UCSD-AML1 (cell line): Measurements from ENCODE around the gene TPH1.
"Not testable (repeated sequence)": the region's sequence is repeated elsewhere in the genome, so short reads cannot be mapped to it uniquely, and the experiment has no call there.

Experiments used
- DNase-seq: peaks from one replicate; lab custom pipeline; 2025; ENCODE audit not compliant: unreplicated experiment; lab: John Stamatoyannopoulos, UW

The TPH1 gene

DNA sequence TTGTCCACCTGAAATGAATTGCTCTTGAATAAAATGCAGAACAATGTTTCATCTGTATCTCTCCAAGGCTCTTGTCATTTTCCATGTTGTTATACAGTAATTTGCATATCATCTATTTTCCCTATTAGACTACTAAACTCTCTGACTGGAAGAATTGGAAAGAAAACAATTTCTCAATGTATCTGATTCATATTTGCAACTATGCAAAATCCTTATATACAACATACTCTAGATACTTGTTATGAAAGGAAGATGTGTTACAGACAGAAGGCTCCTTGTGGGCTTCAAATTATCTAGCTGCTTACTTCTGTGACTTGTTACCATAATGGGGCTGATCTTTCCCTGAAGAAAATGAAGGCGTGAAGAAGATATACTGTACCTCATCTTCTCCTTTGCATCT lies 23.6 kb downstream of the TPH1 start:
- DNase-seq = no peak

DNA sequence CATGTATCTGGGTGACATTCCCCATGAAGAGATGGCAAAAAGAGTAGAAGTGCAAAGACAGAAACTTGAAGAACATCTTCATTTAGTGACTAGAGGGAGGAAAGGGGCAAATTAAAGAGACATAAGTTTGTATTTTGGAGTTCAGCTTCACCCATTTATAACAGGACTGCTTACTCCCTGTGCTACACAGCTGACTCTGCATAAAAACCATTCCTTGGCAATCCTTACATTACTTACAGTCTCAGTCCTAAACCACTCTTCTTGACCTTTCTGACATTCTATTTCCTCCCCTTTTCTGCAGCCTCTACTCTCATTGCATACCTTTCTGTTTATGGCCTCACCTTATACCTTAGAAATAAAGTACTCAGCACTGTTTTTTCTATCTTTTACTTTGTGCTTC lies 26.4 kb downstream of the TPH1 start:
- DNase-seq = no peak

DNA sequence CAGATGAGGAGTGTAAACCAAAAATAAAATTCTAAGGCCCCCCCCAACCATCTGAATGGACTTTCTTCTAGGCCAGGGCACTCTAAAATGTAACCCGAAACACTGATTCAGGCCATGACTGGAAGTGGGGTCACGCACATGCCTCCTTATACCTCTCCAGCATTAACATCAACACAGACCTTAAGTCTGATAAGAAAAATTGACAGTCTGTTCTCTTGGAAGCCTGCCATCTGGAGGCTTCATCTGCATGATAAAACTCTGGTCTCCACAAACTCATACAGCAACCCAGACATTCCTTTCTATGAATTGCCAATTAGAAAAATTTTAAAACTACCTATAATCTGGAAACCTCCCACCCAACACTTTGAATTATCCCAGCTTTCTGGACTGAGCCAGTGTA lies 29.3 kb downstream of the TPH1 start:
- DNase-seq = no peak

DNA sequence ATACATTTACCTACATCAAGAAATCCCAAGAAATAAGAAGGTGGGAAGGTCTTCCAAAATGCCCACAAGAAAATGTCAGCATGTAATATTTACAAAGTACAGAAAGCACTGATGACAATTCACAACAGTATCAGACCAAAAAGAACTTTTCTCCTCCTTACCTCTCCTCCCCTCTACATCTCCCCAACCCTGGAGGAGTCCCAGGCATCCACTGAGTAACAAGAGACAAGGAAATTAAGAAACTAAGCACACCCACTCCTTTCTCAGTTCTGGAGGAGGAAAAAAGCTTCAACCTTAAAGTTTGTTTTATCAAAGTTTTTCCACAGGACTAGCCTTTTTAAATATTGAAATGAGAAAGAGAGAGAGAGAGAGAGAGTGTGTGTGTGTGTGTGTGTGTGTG lies 31.2 kb downstream of the TPH1 start:
- no peak for DNase-seq

DNA sequence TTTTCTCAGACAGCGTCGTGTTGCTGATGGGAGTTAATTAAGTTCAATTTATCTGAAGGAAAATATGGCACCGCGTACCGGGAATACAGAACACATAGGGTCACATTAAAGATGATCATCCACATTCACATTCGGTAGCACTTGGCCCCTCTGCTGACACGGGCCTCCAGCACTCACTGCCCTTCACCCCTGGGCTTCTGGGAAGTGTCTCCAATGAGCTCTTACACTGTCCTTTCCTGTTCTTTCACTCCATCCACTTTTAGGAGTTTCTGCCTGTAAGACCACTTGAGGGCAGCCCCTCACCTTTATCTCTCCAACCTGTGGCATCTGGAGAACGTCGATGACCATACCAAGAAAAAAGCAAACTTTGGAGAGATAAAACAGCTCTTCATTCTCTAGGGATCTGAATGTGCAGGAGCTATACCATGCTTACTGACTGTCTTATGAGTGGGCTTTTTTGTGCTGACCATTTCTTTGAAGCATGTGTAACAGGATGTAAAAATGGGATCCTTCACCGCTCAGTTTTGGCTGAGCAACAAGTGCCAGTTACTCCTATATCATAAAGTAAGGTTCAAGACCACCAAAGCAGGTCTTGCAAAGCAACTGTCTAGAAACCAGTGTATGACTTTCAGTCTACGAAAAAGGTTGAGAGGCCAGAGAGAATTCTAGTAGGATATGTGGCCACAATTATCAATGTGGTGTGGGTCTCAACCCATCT lies 32.1 kb downstream of the TPH1 start:
- DNase-seq = peak; percentile 23

DNA sequence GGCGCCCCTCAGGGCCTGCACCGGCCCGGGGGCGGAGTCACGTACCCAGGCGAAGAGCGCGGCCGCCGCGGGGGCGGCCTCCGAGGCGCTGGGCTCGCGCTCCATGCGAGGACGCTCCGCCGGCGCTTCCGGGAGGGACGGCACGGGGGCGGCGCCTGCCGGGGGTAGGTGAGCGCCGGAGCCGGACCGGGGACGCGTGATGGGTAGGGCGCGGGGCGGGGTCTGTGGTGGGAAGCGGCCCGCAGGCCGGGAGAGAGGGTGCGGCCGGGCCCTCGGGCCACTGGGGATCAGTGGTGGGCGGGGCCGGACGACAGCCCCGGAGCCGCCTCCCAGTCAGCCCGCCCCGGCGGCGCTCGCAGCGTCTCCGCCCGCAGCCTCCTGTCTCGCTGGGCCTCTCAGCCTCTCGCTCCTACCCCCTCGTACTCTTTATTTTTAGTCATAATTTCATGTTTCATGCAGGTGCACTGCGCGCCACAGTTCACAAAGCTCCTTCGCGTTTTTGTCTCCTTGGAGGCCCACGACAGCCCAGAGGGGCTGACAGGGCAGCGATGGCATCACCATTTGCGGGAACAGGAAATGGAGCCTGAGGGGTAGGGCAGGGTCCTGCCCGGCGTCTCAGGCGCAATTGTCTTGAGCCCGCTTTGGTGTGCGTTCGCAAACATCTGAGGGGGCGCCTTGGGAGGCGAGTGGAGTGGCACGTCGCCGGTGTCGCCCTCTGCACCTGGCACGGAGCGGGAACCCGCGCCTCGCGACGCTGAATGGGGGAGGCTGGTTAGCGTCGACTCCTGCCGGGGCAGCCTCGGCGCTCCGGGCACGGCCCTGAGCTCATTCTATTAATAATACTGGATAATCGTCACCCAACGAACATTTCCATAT lies 32.9 kb downstream of the TPH1 start, which contains the start of gene SERGEF:
Gene SERGEF (minus strand): TSS at position 142 of the 876 bp plus-strand sequence. CDS start 37 bp downstream, at position 105.
- peak; percentile 90 for DNase-seq

DNA sequence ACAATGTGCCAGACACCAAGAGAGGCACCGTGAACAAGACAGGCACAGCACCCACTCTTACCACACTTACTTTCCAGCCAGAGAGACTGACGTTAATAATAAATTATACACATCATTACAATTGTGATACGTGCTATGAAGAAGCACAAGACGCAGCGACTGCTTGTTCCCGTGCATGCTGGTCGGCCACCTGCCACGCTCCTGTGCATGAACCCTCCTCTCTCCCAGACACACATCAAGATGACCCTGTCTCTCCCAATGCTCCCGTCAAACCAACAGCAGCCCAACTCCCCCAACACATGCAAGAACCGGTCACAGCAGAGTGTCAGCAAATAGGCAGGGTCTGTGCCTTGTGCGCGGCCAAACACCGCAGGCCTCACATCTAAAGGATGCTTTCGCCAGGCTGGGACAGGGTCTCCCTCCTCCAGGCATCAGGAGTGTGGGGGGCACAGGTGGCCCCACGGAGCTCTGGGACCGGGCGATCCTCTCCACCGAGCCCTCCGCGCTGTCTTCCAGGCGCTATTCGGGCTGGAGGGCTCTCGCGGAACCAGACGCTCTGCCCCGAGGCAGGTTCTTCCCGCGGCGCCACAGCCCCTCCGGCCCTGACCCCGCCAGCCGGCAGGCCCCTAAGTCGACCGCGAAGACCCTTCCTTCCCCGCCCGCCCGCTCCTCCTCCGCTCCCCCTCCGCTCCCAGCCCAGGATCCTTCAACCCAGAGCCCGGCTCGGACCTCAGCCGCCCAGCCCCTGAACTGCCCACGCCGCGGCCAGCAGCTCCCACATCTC lies 33.8 kb downstream of the TPH1 start:
- no peak for DNase-seq

DNA sequence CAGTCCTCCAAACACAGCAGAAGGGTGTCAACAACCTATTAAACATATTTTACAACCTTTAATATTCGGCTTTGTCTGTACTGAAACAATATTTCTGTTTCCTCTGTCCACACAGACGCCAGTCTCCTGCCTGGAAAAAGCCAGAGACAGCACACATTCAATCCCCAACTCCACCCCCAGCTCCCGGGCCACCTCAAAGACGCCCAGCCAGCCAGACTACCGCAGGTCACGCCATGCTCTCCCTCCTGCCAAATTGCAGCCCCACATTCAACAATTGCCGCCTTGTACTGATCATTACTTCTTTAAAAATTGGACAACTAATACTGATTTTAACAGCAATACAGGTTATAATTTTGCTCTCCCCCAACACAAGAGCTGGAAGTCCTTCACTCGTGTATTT lies 34.4 kb downstream of the TPH1 start:
- no peak for DNase-seq

DNA sequence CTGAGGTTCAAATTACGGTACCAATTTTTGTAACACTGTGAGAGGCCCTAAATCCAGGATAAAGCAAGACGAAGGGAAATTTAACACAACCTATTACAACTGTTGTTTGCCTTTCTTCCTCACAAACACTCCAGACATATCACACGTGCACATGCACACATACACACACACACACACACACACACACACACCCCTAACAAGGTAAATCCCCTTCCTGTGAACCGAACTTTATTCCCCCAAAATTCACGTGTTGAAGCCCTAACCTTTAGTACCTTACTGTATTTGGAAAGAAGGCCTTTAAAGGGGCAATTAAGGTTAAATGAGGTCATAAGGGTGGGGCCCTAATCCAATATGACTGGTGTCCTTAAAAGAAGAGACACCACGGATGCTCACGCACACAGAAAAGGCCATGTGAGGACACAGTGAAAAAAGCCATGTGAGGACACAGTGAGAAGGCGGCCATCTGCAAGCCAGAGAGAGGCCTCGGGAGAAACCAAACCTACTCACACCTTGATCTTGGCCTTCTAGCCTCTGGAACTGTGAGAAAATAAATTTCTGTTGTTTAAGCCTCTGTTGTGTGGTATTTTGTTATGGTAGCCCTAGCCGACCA lies 35.0 kb downstream of the TPH1 start:
- no peak for DNase-seq

DNA sequence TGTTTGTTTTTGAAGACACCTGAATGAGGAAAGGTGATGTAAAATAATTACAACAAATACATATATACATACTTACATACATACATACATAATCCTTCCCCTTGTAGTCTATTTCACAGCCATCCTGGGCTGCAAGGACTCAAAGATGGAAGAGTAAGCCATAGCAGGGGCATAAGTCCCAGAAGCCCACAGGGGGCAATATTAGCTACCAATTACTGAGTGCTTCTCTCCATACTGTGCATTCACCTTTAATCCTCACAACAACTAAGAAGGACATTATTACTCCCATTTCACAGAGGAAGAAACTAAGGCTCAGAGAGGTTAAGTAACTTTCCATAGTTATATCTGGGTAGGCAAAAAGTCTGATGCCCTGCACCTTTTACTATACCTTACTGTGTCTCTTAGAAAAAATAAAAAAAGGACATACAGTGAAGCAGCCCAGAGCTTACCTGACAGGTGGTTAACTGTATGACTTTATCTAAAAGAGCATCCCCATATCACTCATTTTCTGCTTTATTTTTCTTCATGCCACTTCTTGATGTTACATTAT lies 35.9 kb downstream of the TPH1 start:
- DNase-seq = no peak

DNA sequence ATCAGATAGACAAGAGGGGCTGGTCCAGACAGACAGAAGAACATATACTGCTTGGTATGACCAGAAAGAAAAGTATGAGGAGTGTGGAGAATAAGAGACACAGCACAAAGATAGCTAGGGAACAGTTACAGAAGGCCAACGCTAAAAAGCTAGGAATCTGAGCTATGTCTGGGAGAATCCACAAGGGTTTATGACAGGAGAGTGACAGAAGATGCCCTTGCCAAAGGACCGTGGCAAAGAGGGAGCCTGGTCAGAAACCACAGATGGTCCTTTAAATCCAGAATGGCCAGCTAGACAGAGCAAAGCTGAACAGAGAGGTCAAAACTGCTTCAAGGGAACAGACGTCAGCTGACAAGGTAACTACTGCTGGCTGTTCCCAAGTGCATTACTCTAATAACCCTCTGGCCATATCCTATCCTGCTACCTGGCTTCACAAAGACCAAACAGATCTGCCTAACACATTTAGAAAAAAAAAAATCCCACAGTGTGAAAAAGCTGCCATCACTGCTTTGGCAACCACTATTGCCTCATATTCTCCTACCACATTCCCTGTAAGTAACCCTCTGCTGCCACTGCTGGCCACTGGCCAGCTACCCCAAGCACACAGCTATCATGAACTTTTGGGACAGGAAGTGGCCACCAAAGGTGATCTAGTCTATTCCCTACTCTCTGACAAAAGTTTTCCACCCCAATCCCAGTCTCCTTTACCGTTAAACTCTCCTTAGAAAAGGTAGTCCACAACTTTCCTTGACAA lies 40.5 kb downstream of the TPH1 start:
- no peak for DNase-seq

DNA sequence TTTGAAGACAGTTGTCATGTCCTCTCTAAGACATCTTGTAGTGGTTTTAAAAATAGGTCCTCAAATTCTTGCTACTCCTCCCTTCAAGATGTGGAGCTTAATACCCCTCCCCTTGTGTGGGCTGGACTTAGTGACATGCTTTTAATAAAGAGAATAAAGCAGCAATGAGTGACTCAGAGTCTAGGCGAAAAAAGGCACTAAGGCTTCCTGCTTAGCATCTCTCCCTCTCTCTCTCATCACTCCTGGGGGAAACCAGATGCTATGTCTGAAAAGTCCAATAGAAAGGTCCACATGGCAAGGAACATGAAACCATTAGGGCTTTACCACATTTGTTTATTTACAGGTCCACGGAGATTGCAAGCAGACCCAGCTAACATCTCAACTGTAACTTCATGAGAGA lies 44.9 kb downstream of the TPH1 start:
- no peak for DNase-seq

DNA sequence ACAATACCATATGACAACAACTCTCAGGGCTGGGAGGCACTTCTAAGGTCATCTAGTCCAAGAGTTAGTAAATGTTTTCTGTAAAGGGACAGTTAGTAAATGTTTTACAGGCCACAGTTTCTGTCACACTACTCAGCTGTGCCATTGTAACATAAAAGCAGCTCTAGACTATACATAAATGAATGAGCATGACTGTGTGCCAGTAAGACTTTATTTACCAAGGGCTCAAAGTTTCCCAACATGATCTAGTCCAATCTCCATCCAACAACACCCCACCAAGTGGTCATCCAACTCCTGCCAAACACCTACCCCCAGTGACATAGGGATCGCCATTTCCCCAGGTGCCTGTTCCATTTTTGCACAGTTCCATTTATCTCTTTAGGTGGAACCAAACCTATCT lies 45.3 kb downstream of the TPH1 start:
- DNase-seq = no peak

DNA sequence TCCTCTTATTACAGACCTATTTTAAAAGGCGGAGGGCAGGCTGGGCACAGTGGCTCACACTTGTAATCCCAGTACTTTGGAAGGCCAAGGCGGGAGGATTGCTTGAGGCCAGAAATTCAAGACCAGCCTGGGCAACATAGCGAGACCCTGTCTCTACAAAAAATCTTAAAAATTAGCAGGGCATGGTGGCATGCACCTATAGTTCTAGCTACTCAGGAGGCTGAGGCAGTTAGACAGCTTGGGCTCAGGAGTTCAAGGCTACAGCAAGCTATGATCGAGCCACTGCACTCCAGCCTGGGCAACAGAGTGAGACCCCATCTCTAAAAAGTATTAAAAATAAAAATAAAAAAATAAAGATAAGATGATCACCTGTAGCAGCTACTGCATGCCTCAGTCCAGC lies 45.9 kb downstream of the TPH1 start:
- DNase-seq = not testable (repeated sequence)
